HG03039 (cell line): Measurements from ENCODE around the gene PLXNA3.

Experiments used
- ATAC-seq: cut with Tn5 transposase; IDR thresholded peaks from one replicate; pipeline ENCODE4 v1.9.1; 2021; ENCODE audit warnings: mild to moderate bottlenecking, moderate library complexity; ENCODE audit not compliant: unreplicated experiment

PLXNA3 gene

DNA sequence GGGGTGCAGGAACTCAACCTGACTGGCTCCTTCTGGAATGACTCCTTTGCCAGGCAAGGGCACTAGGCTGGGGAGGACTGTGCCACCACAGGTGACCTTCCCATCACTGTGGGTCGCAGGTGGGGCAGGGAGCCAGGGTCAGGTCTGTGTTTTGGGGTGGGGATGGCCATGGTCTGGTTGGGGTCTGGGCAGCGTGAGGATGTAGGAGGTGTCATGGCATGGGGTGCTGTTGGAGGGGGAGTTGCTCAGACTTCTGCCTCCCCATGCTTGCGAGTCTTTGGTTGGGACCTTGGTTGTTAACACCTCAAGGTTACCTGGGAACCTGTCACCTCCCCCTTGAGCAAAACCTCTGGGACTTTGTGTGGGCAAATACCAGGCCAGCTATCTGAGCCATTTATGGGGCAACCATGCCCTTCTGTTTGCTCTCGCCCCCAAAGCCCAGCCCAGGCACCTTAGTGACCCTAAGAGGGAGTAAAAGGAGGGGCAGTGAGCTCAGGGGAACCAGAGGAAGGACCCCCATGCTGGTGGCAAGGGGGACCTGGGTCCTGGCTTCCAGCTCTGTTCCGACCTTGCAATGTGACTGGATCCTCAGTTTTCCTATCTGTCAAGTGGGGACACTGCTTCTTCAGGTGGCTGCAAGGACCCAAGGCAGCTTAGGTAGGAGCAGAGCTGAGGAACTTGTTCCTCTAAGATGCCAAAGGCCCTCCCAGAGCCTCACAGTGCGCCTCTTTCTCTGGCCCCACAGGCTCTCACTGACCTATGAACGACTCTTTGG is 23.5 kb upstream of the PLXNA3 start:
- ATAC-seq, result no peak

DNA sequence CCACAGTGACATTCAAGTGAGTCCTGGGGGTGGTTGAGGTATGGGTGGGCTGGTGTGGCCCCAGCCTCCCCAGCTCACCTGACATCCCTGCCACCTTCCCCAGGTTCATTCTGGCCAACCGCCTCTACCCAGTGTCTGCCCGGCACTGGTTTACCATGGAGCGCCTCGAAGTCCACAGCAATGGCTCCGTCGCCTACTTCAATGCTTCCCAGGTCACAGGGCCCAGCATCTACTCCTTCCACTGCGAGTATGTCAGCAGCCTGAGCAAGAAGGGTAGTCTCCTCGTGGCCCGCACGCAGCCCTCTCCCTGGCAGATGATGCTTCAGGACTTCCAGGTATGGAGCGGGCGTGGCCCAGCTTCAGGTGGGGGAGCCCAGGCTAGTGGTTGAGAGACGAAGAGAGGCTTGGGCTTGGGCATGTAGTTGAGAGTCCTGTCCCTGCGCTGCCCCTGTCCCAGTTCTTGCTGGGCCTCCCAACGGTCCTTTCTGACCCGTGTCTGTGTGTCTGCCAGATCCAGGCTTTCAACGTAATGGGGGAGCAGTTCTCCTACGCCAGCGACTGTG is 22.8 kb upstream of the PLXNA3 start:
- ATAC-seq, result no peak

DNA sequence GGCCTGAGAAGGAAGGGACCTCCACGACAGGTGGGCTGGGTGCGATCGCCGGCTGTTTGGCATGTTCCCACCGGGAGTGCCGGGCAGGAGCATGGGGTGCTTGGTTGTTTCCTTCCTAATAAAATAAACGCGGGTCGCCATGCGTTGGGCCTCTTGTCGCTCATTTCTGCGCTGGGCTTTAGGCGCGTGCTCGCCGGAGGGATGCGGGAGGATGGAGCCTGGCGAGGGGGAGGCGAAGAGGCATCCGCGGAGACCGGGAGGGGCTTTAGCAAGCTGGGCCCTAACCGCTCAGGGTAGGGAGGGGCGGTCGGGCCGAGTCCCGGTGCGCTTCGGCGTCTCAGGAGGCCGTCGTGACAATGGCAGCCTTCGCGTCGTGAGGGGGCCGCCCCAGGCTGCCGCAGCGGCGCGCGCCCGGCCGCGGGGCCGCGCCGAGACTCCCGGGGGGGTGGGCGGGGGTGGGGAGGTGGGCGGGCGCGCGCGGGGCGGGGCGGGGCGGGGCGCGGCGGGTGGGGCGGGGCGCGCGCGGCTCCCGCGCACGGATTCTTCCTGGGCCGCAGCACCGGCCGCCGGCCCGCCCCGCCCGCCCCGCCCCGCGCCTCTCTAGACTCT is 21.6 kb upstream of the PLXNA3 start:
- ATAC-seq, result peak; percentile 42

DNA sequence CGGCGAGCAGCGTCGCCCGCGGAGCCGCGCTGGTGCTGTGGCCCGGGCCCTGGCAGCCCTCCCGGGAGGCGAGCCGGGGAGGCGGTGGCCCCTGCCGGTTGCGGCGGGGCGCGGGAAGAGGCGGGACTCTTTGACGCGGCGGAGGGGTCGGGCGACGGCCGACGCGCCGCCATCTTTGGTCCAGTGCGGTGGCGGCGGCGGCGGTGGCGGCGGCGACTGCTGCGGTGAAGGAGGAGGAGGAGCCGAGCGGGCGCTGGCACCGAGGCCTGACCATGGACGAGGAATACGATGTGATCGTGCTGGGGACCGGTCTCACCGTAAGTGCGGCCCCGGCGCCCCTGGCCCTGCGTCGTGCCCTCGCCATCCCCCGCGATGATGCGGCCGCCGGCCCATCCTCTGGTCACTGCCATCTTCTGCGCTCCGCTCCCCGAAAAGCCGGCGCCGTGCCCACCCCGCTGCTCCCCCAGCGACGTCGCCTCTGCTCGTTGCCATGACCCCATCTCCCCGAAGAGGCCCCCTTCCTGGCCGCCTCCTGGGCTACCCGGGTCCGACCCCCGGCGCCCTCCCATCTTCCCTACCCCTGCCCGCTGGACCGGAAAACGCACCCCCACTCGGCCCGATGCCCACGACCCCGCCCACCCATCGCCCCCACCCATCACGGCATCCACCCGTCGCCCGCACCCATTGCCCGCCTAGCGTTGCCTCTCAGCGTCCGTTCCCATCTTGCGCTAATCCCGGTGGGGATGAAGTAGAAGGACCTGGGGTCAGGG is 20.9 kb upstream of the PLXNA3 start, which contains the start of gene GDI1:
GDI1 (plus strand) TSS at position 172 of the 770 bp plus-strand sequence; CDS start at position 273, 101 bp downstream.
- peak; percentile 40 for ATAC-seq

DNA sequence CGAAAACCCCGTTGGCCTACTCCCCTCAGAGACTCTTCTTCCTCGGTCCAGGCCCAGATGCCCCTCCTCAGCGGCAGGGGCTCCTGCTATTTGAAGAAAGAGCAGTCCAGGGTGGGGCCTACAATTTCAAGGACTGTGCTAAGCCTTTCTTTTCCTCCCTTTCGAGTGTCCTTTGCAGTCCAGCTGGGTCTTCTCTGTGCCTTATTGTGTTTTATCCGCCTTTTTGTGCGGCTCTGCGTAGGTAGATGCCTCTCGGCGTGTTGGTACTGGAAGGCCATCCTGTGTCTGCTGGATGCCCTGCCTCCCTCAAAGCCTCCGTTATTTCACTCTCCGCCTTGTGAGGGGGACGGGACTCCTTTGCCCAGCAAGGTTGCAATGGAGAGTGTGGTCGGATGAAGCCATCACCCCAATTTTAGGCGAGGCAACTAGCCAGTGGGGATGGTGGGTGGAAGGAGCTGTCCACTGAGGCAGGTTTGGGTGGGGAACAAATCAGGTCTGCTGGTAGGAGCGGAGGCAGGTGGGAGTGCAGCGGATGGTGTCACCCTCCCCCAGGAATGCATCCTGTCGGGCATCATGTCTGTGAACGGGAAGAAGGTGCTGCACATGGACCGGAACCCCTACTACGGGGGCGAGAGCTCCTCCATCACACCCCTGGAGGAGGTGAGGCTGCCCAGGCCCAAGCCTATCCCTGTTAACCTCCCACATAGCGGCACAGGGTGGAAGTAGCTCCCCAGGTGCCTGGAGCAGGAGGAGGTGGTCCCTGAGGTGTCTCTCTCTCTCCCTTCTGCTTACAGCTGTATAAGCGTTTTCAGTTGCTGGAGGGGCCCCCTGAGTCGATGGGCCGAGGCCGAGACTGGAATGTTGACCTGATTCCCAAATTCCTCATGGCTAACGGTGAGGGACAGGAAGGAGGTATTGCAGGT is 19.8 kb upstream of the PLXNA3 start:
- ATAC-seq, result no peak

DNA sequence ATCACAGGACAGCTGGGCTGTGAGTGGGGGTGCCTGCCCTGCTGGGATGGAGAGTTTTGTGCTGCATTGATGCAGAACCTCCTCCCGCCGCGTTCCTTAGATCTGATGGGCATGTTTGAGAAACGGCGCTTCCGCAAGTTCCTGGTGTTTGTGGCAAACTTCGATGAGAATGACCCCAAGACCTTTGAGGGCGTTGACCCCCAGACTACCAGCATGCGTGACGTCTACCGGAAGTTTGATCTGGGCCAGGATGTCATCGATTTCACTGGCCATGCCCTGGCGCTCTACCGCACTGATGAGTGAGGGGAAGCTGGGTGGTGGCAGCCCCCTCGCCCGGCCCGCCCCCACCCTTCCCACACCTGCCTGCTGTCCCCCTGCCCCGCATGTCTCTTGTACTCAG is 18.2 kb upstream of the PLXNA3 start:
- no peak for ATAC-seq

DNA sequence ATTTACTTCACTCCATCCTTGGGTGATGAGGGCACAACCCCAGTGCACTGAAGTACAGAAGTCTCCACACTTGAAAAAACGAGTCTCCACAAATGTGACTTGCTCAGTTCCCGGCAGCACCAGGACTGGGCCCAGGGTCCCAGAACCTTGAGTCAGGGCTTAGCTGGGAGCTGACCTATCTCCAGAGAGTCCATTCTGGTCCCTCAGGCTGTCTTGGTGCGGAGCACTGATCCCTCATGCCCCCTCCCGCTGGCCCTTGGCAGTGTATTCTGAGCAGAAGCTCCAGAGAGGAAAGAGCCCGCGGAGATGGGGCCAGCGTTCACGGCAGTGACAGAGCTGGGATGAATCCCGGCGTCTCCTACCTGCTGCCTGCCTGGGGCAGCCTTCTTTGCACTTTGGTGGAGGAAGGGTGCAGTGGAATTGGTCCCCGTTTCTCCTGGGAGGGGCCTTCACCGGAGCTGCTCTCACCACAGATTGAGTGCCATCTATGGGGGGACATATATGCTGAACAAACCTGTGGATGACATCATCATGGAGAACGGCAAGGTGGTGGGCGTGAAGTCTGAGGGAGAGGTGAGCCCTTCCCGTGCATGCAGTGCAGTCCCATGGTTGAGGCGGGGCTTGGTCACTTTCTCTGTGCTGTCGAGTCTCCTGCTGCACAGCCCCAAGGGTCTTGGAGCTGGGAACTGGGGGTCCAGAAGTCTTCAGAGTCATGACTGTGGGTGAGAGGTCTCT is 17.3 kb upstream of the PLXNA3 start:
- no peak for ATAC-seq

DNA sequence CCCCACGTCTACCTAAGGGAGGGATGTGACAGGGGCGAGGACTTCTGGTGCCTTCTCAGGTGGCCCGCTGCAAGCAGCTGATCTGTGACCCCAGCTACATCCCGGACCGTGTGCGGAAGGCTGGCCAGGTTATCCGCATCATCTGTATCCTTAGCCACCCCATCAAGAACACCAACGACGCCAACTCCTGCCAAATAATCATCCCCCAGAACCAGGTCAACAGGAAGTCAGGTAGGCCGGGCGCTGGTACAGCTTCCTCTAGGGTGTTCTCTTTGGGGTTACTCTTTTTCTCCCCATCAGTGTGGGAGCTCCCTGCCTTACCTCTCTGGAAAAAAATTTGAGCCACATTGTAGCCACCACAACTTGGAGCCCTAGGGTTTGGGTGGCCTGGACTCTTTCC is 16.5 kb upstream of the PLXNA3 start:
- ATAC-seq, result no peak

DNA sequence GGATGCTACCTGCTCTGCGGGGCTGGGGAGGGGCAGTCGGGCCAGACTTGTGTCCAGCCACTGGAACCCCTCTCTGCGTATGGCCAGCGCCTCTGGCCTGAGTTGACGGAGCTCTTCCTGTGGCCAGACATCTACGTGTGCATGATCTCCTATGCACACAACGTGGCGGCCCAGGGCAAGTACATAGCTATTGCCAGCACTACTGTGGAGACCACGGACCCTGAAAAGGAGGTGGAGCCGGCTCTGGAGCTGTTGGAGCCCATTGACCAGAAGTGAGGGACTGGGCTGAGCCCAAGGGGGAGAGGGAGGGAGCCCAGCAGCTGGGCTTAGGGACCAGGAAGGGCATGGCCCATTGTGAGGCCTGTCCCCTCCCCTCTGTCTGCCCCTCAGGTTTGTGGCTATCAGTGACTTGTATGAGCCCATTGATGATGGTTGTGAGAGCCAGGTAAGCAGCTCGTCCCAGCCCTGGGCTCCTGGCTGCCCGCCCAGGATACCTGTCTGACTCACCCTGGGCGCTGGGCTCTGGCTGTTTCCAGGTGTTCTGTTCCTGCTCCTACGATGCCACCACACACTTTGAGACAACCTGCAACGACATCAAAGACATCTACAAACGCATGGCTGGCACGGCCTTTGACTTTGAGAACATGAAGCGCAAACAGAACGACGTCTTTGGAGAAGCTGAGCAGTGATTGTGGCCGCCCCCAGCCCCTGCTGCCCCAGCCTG is 15.9 kb upstream of the PLXNA3 start:
- ATAC-seq, result no peak

DNA sequence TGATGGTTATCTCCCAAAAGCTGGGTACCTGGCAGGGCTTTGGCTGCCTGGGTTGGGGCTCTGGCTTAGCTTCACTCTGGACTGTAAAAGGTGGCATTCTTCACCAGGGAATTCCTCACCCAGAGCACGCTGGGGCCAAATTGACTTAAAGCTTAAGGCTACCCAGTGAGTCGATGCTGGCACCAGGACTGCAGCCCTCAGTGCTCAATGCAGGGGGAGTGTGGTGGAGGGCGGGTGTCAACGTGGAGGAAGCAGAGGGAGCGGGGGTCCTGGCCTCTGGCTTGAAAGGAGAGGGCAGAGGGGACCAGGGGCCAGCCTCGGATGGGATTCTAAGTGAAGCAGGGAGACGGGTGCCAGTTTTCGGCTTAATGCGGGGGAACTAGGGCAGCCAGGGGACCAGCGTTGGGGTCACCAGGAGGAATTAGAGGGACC is 14.6 kb upstream of the PLXNA3 start:
- no peak for ATAC-seq

DNA sequence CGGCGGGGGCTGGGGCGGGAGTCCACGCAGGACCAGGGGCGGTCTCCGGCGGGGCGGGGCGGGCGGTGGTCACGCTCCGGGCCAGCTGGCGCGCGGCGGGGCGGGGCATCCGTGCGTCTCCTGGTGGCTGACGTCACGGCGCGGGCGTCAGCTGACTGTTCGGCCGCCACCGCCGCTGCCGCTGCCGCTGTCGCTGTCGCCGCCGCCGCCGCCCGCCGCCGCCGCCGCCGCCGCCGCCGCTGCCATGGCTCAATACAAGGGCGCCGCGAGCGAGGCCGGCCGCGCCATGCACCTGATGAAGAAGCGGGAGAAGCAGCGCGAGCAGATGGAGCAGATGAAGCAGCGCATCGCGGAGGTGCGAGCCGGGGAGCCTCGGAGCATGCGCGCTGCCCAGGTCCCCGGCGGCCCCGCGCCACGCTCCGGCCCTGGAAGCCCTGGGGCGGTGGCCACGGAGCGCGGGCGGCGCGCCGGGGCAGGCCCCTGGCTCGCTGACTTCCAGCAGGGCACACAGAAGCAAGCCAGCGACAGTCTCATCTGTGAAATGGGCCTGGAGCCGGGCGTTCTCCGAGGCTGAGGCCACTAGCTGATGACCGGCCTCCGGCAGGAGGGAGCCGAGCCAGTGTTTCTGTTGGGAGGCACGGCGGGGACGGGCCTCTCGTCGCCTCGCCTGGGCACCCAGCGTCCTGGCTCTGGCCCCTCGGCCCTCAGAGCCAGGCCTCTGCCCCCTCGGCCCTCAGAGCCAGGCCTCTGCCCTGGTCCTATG is 13.9 kb upstream of the PLXNA3 start, which contains the start of gene FAM50A:
FAM50A (plus strand) TSS at position 150 of the 763 bp plus-strand sequence; CDS start at position 245, 95 bp downstream.
- ATAC-seq, result peak; percentile 76

DNA sequence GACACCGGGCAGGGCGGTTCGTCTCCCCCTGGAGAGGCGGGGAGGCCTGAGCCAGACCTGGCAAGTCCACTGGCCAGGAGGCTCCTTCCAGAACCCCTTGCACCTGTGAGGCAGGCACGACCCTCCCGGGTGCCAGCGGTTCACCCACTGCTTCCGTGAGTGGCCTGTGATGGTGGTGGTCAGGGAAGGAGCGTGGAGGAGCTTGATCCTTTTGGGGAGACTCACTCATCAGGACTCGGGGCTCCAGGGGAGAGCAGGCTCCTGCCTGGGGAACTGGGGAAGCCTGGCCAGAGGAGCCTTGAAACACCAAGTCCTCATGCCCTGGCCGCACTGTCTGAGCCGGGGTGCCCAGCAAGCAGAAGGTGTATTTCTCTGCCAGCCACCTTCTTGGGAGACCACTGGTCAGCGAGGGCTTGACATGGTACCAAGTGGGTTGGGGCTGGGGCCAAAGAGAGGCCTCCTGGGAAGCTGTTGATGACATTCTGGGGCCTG is 13.3 kb upstream of the PLXNA3 start:
- no peak for ATAC-seq

DNA sequence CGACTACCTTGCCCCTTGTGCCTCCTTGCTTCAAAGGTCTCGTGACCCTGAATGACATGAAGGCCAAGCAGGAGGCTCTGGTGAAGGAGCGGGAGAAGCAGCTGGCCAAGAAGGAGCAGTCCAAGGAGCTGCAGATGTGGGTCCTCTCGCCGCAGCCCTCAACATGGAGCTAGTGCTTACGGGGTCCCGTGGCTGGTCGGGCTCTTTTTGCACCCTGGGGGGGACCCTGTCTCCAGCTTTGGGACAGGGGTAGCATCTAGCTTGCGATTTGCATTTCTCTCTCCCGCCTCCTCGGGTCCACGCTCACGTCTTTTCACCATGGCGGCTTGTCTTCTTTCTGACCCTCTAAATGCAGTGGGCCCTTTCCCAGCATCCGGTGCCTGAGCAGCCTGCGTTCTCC is 12.3 kb upstream of the PLXNA3 start:
- no peak for ATAC-seq

DNA sequence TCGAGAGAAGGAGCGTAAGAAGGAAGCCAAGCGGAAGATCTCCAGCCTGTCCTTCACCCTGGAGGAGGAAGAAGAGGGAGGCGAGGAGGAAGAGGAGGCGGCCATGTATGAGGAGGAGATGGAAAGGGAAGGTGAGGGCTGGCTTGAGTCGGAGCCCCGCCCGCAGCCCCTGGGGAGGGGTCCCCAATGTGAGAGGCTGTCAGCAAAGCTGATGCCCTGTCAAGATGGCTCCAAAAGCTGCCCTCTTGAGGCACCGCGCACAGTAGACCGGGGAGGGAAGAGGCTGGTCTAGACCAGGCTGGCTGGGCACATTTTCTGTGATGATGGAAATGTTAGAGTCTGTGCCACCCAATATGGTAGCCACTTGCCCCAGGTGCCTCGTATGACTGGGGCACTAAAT is 11.7 kb upstream of the PLXNA3 start:
- ATAC-seq, result no peak

DNA sequence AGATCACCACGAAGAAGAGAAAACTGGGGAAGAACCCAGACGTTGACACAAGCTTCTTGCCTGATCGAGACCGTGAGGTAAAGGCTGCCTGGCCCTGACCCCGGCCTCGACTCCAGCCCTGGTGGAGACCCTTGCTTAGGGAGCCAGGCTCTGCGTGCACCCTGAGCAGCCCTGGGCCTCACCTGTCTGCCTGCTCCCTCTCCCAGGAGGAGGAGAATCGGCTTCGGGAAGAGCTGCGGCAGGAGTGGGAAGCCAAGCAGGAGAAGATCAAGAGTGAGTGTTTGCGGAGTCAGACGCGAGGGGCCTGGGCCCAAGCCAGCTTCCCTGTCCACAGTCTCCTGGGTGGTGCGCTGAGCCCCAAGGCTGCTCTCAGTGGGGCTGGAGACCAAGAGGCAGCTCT is 9.6 kb upstream of the PLXNA3 start:
- ATAC-seq, result no peak

DNA sequence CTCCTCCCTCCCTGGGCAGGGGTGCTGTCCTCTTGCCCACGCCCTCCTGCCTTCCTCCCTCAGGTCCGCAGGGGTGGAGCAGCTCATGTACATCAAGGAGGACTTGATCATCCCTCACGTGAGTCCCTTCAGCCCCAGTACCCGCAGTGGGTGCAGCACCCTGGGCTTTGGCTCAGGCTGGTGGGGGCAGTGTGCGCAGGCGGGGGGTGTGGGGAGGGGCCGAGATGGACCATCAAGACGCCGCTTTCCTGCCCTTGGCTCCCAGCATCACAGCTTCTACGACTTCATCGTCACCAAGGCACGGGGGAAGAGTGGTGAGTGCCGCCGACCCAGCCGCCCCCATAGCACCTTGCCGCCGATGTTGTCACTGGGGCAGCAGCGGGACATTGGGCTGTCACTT is 8.5 kb upstream of the PLXNA3 start:
- no peak for ATAC-seq

DNA sequence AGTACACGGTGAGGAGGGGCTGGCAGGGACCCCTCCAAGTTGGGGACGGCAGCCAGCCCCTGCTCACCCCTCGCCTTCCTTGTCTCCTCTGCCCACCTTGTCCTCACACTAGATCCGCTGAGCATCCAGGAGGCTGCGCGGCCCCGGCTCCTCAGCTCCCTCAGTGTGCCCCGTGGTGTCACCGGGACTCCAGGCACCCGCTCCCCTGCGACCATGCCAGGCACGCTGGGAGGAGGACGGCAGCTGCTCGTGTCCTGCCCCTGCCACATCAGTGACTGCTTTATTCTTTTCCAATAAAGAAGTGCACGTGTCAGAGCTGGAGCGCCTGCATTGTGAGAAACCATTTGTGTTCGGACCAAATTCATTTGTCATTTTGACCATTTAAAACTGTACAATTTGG is 7.8 kb upstream of the PLXNA3 start:
- ATAC-seq, result no peak

DNA sequence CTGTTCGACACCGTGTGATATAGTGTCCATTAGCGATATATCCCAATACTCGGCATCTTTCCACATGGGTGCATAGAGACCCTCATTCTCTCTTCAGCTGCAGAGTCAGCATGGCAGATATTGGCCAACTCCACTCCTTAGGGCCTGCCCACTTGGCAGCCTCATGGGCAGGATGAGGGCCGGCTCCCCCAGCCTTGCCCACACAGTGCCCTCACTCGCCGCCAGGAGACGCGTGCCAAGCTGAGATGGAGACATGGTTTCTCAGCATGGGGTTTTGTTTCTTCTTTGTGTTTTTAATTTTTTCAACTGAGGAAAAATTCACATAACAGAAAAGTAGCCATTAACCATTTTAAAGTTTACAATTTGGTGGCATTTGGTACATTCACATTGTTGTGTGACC is 5.3 kb upstream of the PLXNA3 start:
- no peak for ATAC-seq
